Aorta (tissue), 5 donors: Measurements from ENCODE around the gene MAN1B1. TPM values are rescaled to one million over a fixed set of nuclear protein-coding genes. Genes with fewer than 3 reads are reported as not detected.
A peak's percentile ranks its signal among the peaks of the same experiment; 100 is the strongest.

Source experiments
- ATAC-seq: fragments of 200-7000 bp; cut with Tn5 transposase; one replicate; pipeline ENCODE4 v1.9.1; 2022; ENCODE audit warnings: moderate library complexity; ENCODE audit not compliant: low FRiP score
- DNase-seq, 2 donors: peaks; one replicate each; pipeline ENCODE4 v3.0.0-alpha.2; 2020
- H3K27ac ChIP-seq, 2 donors: one replicate each; pipeline ENCODE4 v1.5.1; 2013; ENCODE audit warnings: low read length in 2 of 2, mild to moderate bottlenecking in 2 of 2, moderate library complexity in 2 of 2, control low read depth in 1 of 2, inconsistent platforms in 1 of 2, low read depth in 1 of 2
- H3K27me3 ChIP-seq, 2 donors: one replicate each; pipeline ENCODE4 v1.6.1; 2013; ENCODE audit warnings: control low read depth in 1 of 2, low read length in 1 of 2, mild to moderate bottlenecking in 1 of 2, moderate library complexity in 1 of 2; ENCODE audit not compliant: insufficient read depth in 2 of 2, control insufficient read depth in 1 of 2
- H3K36me3 ChIP-seq, 2 donors: one replicate each; pipeline ENCODE4 v1.6.1; 2013; ENCODE audit warnings: control low read depth in 1 of 2, low read length in 1 of 2, mild to moderate bottlenecking in 1 of 2; ENCODE audit not compliant: insufficient read depth in 2 of 2, control insufficient read depth in 1 of 2
- H3K4me1 ChIP-seq, 2 donors: one replicate each; pipeline ENCODE4 v1.6.1; 2013; ENCODE audit warnings: low read length in 2 of 2, control low read depth in 1 of 2, mild to moderate bottlenecking in 1 of 2, moderate library complexity in 1 of 2; ENCODE audit not compliant: insufficient read depth in 2 of 2, control insufficient read depth in 1 of 2
- H3K4me3 ChIP-seq, 2 donors: one replicate each; pipeline ENCODE4 v1.5.1; 2013; ENCODE audit warnings: low read length in 2 of 2, control low read depth in 1 of 2, mild to moderate bottlenecking in 1 of 2
- H3K9me3 ChIP-seq: one replicate; pipeline ENCODE4 v1.6.1; 2013; ENCODE audit warnings: mild to moderate bottlenecking, low read length; ENCODE audit not compliant: control insufficient read depth
- WGBS, 2 donors: extraction: QIAGEN DNeasy Blood & Tissue Kit; methylation state at CpG; one replicate each; pipeline ENCODE4 v1.1.7; 2013; 5-methylcytosine and 5-hydroxymethylcytosine counted together
- intact Hi-C, 2 donors: fragments of 100-400 bp; cut with DNase I; formaldehyde crosslinking; loops; one replicate each; pipeline versions ENCODE4 v1.14.2 to v1.15.0; 2022
- polyA plus RNA-seq, 2 donors: library from polyadenylated mRNA; stranded (reverse); fragments of 200-250 nt; gene quantifications; one replicate each; pipeline ENCODE4 v1.2.3, GENCODE V29; 2013
- total RNA-seq, 2 donors: library from RNA; stranded (reverse); fragmentation: NEBNext Ultra II Directional; extraction: Animal tissue kit (Norgen Biotek cat#: 25700); gene quantifications; one replicate each; pipeline ENCODE4 v1.2.1, GENCODE V29; 2021
- donor health status: healthy with polysubstance abuse.
- donor health status: Bipolar disorder and iron deficiency.
- donor health status: DM: no; HTN: no; CAD: no.
- donor health status: DM: no; HTN: no; CAD: no.
- donor health status: DM: yes; HTN: yes; CAD: no.

The MAN1B1 gene
- total and polyA plus RNA-seq, 4 donors: 21.2 to 104 (median 40.3) TPM

DNA sequence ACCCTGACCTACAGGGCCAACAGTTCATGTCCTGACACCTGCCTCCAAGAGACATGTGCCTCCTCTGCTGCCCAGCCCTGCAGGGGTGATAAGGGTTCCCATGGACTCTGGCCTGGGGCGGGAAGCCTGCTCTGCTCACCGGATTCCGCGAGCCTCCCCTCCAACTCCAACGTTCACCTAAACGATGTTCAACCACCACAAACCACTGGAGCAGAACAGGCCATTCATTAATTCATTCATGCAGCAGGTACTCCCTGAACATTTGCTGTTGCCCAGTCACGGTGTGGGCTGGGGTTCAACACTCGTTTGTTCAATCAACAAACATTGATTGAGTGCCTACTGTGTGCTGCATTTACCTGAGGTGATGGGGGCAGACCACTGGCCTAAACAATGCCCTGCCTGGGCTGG lies 12.8 kb upstream of the MAN1B1 start:
- no peak overlapping the region for H3K4me3 ChIP-seq
- ATAC-seq (no peak), DNase-seq (no peak)
- 90 to 91% methylated on average over 8 of the region's 8 CpGs for WGBS, 2 donors
- no peaks in the 10 kb centered on the region for H3K36me3 ChIP-seq
- H3K27ac ChIP-seq: no peak overlapping the region
- H3K27me3 ChIP-seq: no peaks in the 10 kb centered on the region
- no peaks in the 10 kb centered on the region for H3K9me3 ChIP-seq
- no peaks in the 10 kb centered on the region for H3K4me1 ChIP-seq
- intact Hi-C loops: no loop called here

DNA sequence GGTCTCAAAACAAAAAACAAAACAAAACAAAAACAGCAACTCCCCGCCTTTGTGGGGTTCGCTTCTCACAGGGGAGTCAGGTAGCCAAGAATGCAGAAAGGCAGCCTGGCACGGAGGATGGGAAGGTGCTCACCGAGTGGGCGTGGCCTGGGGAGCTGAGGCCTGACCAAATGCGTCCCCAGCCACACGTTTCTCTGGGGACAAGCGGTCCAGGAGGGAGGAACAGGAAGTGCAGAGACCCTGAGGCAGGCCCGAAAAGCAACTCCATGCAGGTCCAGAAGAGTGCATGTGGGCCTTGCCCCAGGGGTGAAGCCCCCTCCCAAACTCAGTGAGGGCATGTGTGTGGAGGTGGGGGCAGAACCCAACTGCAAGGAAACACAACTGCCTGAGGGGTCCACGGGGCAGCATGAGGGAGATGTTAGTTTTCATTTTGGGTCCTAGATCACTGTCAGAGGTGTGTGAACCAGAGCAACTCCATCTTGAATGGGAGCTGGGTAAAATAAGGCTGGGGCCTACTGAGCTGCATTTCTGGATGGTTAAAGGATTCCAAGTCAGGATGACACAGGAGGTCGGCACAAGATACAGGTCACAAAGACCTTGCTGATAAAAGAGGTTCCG lies 12.0 kb upstream of the MAN1B1 start:
- 88% methylated on average over 12 of the region's 12 CpGs for WGBS, 2 donors
- intact Hi-C loops: no loop called here

DNA sequence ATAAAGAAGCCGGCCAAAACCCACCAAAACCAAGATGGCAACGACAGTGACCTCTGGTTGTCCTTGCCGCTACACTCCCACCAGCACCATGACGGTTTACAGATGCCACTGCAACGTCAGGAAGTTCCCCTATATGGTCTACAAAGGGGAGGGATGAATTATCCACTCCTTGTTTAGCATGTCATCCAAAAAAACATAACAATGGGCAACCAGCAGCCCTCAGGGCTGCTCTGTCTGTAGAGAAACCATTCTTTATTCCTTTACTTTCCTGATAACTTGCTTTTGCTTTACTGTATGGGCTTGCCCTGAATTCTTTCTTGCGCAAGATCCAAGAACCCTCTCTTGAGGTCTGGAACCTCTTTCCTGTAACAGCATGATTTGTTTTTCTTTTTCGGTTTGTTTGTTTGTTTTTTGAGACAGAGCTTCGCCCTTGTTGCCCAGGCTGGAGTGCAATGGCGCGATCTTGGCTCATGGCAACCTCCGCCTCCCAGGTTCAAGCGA lies 11.5 kb upstream of the MAN1B1 start:
- Histone ChIP-seq H3K36me3 (no peaks in the 10 kb centered on the region), H3K27ac (no peak overlapping the region), H3K9me3 (no peaks in the 10 kb centered on the region), H3K27me3 (no peaks in the 10 kb centered on the region), H3K4me1 (no peaks in the 10 kb centered on the region), H3K4me3 (no peak overlapping the region)
- intact Hi-C loops: no loop called here
- 83 to 88% methylated on average over 12 of the region's 12 CpGs for WGBS, 2 donors
- ATAC-seq (no peak), DNase-seq (no peak)

More for the DNA sequence above, 12.0 kb upstream of the MAN1B1 start:
- ATAC-seq (no peak), DNase-seq (no peak)
- Histone ChIP-seq H3K9me3 (no peaks in the 10 kb centered on the region), H3K36me3 (no peaks in the 10 kb centered on the region), H3K4me1 (no peaks in the 10 kb centered on the region), H3K27ac (no peak overlapping the region), H3K27me3 (no peaks in the 10 kb centered on the region), H3K4me3 (no peak overlapping the region)

DNA sequence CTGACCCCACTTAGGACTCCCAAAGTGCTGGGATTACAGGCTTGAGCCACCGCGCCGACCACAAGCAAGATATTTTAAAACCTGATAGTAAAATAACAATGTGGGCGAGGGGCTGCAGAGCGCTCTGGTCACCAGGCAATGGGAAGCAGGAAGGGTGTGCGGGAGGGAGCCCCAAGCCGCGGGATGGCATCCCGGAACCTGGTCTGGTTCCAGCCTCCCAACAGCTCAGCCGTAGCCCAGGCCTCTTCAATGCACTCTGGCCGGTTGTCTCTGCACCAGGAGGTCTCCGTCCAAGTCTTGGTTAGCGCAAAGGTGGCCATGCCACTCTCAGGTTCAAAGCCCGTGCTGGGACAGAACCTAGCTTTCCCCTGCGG lies 10.2 kb upstream of the MAN1B1 start:
- no peak overlapping the region for H3K27ac ChIP-seq
- WGBS, 2 donors: 64 to 65% methylated on average over 15 of the region's 15 CpGs
- H3K4me1 ChIP-seq: no peaks in the 10 kb centered on the region
- intact Hi-C loops: no loop called here
- no peaks in the 10 kb centered on the region for H3K36me3 ChIP-seq
- no peaks in the 10 kb centered on the region for H3K27me3 ChIP-seq
- no peaks in the 10 kb centered on the region for H3K9me3 ChIP-seq
- DNase-seq (peak in 1 of 2 donors; percentile 71), ATAC-seq (no peak)
- H3K4me3 ChIP-seq: no peak overlapping the region

DNA sequence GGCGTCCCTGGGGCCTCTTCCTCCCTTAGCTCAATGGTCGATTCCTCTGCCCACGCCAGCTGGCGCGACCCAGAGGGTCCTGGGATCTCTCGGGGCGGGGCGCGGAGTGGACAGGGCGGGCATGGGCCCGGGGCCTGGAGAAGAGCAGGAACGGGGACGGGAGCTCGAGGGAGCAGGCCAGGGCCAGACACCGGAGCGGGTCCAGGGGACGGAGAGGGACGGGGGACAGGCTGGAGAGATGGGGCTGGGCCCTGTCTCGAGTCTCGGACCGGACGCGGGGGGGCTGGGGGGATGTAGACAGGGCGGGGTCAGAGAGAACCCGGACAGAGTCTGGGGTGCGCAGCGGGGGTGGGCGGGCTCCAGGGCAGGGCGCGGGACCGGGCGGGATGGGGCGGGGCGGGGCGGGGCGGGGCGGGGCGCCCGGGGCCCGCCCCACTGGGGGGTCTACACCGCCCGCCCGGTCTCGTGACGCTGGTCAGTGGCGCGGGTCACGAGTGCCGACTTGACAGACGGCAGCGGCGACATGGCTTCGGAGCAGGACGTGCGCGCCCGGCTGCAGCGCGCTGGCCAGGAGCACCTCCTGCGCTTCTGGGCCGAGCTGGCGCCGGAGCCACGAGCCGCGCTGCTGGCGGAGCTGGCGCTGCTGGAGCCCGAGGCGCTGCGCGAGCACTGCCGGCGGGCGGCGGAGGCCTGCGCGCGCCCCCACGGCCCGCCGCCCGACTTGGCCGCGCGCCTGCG lies 9.6 kb upstream of the MAN1B1 start, which contains the start of gene UAP1L1:
Gene UAP1L1, plus strand, starts transcription at position 508 of the 738 bp plus-strand sequence. Its CDS starts 16 bp downstream, at position 524.
- no peaks in the 10 kb centered on the region for H3K36me3 ChIP-seq
- 2 to 4% methylated on average over 34 to 87 of the region's 87 CpGs for WGBS, 2 donors
- no peaks in the 10 kb centered on the region for H3K4me1 ChIP-seq
- no peak within 1 kb of the TSS for H3K27ac ChIP-seq
- no peaks in the 10 kb centered on the region for H3K9me3 ChIP-seq
- ATAC-seq (peak; percentile 75), DNase-seq (peak; percentile 88 to 91)
- intact Hi-C loops: no loop called here
- no peaks in the 10 kb centered on the region for H3K27me3 ChIP-seq
- H3K4me3 ChIP-seq: peak within 1 kb of the TSS; percentile 66 to 75

DNA sequence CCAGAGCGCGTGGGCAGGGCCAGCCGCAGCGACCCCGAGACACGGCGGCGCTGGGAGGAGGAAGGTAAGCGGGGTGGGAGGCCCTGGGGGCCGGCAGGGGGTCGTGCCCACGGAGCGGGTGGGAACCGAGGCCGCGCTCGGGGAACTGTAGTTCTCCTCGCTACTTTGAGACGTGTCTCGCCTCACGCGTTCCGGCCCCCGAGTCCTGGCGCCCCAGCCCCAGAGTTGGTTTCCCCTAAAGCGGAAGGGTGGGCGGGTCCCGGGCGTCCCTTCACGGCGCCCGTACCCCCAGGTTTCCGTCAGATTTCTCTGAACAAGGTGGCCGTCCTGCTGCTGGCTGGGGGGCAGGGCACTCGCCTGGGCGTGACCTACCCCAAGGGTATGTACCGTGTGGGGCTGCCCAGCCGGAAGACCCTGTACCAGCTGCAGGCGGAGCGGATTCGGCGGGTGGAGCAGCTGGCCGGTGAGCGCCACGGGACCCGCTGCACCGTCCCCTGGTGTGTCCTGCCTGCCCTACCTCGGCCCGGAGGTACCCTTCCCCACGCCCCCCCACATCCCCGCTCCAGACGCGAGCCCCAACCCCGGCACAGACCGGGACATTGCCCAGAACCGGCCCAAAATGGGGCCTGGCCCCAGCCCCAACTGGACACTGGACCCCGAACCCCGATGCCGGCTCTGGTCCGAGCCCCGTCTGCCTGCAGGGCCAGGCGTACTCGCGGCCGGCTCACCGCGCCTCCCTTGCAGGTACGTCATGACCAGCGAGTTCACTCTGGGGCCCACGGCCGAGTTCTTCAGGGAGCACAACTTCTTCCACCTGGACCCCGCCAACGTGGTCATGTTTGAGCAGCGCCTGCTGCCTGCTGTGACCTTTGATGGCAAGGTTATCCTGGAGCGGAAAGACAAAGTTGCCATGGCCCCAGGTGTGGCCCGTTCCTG lies 8.8 kb upstream of the MAN1B1 start:
- Histone ChIP-seq H3K36me3 (no peaks in the 10 kb centered on the region), H3K4me1 (no peaks in the 10 kb centered on the region), H3K27ac (no peak overlapping the region), H3K4me3 (peak overlapping the region; percentile 66 to 75), H3K27me3 (no peaks in the 10 kb centered on the region), H3K9me3 (no peaks in the 10 kb centered on the region)
- peak; percentile 69 to 76 for DNase-seq
- intact Hi-C loops: no loop called here
- ATAC-seq: no peak
- 21 to 23% methylated on average over 60 to 76 of the region's 76 CpGs for WGBS, 2 donors

DNA sequence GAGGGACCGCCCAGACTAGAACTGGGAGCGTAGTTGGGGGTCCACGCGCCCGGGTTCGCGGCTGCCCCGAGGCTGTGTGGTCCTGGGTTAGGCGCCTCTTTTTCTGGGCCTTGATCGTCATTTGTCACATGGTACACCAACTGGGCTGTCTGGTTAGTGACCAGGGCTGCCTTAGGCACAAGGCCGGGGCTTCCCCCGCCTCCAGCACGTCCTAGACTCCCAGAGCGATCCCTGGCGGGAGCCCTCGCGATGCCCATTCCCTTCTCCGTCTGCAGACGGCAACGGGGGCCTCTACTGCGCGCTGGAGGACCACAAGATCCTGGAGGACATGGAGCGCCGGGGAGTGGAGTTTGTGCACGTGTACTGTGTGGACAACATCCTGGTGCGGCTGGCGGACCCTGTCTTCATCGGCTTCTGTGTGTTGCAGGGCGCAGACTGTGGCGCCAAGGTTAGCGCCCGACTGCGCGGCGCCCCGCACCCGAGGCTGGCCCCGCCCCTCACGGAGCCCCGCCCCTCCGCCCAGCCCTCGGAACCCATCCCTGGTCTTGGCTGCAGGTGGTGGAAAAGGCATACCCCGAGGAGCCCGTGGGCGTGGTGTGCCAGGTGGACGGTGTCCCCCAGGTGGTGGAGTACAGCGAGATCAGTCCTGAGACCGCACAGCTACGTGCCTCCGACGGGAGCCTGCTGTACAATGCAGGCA lies 7.9 kb upstream of the MAN1B1 start:
- H3K36me3 ChIP-seq: no peaks in the 10 kb centered on the region
- ATAC-seq: no peak
- no peak overlapping the region for H3K4me3 ChIP-seq
- H3K9me3 ChIP-seq: no peaks in the 10 kb centered on the region
- intact Hi-C loops: no loop called here
- no peak overlapping the region for H3K27ac ChIP-seq
- H3K4me1 ChIP-seq: no peaks in the 10 kb centered on the region
- peak in 1 of 2 donors; percentile 70 for DNase-seq
- no peaks in the 10 kb centered on the region for H3K27me3 ChIP-seq
- 71 to 77% methylated on average over 48 to 51 of the region's 51 CpGs for WGBS, 2 donors

DNA sequence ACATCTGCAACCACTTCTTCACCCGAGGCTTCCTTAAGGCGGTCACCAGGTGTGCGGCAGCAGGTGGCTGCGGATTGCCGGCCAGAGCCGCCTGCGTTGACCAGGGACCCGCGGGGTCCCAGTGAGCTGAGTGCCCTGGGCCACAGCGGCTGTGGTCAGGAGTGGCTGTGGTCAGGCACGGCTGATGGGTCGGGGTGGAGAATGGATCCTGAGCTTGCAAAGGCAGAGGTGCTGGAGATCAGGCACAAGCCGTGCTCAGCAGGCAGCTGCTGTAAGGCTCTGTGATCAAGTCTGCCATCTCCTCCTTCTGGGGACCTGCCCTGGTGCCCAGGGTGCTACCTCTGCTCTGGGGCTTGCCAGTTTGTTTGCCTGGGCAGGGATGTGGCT lies 7.4 kb upstream of the MAN1B1 start:
- no peak overlapping the region for H3K27ac ChIP-seq
- intact Hi-C loops: no loop called here
- no peaks in the 10 kb centered on the region for H3K27me3 ChIP-seq
- H3K9me3 ChIP-seq: no peaks in the 10 kb centered on the region
- ATAC-seq: no peak
- H3K4me3 ChIP-seq: no peak overlapping the region
- DNase-seq: peak in 1 of 2 donors; percentile 66
- H3K4me1 ChIP-seq: no peaks in the 10 kb centered on the region
- H3K36me3 ChIP-seq: no peaks in the 10 kb centered on the region
- 91 to 92% methylated on average over 13 of the region's 13 CpGs for WGBS, 2 donors
